ENCODE measurements around the gene FGF3. TPM values are rescaled to one million over a fixed set of nuclear protein-coding genes. Genes with fewer than 3 reads are reported as not detected.

Gene FGF3
- total RNA-seq, 5 donors from 2014 or later (not counting 1 experiment from before 2014, with no cell fraction given): not detected

DNA sequence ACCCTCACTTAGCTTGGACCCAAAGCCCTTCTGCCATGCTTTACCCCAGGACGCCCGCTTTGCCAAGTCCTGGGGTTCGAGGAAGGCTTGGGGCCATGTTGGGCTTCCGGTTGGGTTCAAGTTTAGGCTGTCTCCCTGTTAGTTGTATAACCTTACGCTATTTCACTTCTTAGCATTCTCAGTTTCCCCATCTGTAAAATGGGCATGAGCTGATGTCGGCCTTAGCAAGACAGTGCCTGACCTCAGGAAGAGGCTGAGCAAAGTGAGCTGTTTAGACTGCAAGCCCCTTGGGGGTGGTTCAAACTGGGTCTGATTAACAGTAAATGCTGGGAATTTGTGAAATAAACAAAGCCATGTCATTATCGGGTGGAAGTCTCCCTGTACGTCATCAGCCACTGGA, 40.8 kb downstream of the FGF3 start:
- Histone ChIP-seq H3K4me3 (ENCODE audit: control insufficient read depth in 1 of 2, extremely low read depth in 1 of 2, low read length in 1 of 2) (no peak overlapping the region), H3K36me3 (ENCODE audit: control insufficient read depth in 2 of 2, extremely low read depth in 1 of 2, insufficient read depth in 1 of 2, low read length in 1 of 2) (no peaks in the 10 kb centered on the region), H3K27me3 (replicated peaks in 1 of 2; ENCODE audit: control insufficient read depth in 2 of 2, extremely low read depth in 1 of 2, insufficient read depth in 2 of 2, low read length in 1 of 2) (peaks cover 5 to 56% of the 10 kb centered on the region in 2 experiments), H3K4me1 (ENCODE audit: control insufficient read depth in 1 of 2, extremely low read depth in 1 of 2, insufficient read depth in 2 of 2, low read length in 2 of 2) (no peaks in the 10 kb centered on the region), H3K27ac (ENCODE audit: low read length) (no peak overlapping the region), H3K9me3 (no peaks in the 10 kb centered on the region)
- Mint-ChIP-seq H3K36me3 (no peaks in the 10 kb centered on the region), H3K4me3 (no peak overlapping the region), H3K27me3 (peaks cover 18 to 31% of the 10 kb centered on the region in 2 donors), H3K27ac (no peak overlapping the region), H3K9me3 (no peaks in the 10 kb centered on the region), H3K4me1 (no peaks in the 10 kb centered on the region)
- WGBS (ENCODE audit: insufficient coverage): 88% methylated on average over 4 of the region's 8 CpGs
- DNase-seq (no peak), ATAC-seq (replicated peaks in 1 of 4) (no peak)
- ChIA-PET POLR2A (no interaction called here), CTCF (no interaction called here)

DNA sequence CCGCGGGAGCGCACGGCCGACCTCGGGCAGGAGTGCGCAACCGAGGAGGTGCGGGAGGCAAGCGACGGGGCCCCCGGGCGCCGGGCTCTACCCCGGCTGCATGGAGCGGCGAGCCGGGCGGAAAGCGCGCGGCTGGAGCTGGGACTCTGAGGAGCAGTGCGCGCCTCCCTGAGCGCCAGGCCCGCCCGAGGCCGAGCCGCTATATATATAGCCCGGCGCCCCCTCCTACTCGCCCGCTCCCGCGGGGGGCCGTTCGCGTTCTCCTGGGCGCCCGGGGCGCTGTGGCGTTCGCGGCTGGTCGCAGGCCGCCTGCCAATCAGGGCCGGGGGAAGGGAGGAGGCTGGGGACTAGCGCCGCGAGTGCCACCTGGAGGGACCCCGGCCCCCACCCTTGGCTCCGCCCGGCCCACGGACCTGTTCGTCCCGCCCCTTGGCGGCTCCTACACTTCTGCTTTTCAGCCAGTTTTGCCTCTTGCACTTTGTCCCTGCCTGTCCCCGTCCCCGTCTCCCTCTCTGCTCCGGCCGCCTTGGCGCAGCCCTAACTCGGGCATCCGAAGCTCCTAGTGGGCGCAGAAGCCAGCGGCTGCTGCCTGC, 44.0 kb downstream of the FGF3 start, which contains the start of gene FGF4:
Gene FGF4, minus strand, starts transcription at position 179 of the 593 bp plus-strand sequence. CDS start 257 bp downstream, outside the sequence.
- H3K27me3 Mint-ChIP-seq: peaks cover 13 to 44% of the 10 kb centered on the region in 2 donors
- CTCF ChIA-PET: no interaction called here
- Histone ChIP-seq H3K9me3 (no peaks in the 10 kb centered on the region), H3K36me3 (ENCODE audit: control insufficient read depth in 2 of 2, extremely low read depth in 1 of 2, insufficient read depth in 1 of 2, low read length in 1 of 2) (no peaks in the 10 kb centered on the region), H3K27ac (ENCODE audit: low read length) (no peak within 1 kb of the TSS), H3K4me3 (ENCODE audit: control insufficient read depth in 1 of 2, extremely low read depth in 1 of 2, low read length in 1 of 2) (no peak within 1 kb of the TSS), H3K27me3 (replicated peaks in 1 of 2; ENCODE audit: control insufficient read depth in 2 of 2, extremely low read depth in 1 of 2, insufficient read depth in 2 of 2, low read length in 1 of 2) (peaks cover 12 to 49% of the 10 kb centered on the region in 2 experiments), H3K4me1 (ENCODE audit: control insufficient read depth in 1 of 2, extremely low read depth in 1 of 2, insufficient read depth in 2 of 2, low read length in 2 of 2) (no peaks in the 10 kb centered on the region)
- H3K36me3 Mint-ChIP-seq: no peaks in the 10 kb centered on the region
- ATAC-seq (replicated peaks in 1 of 4) (no peak), DNase-seq (no peak)
- H3K4me3 Mint-ChIP-seq: no peak within 1 kb of the TSS
- WGBS (ENCODE audit: insufficient coverage): 6% methylated on average over 64 of the region's 66 CpGs
- POLR2A ChIA-PET: no interaction called here
- H3K27ac Mint-ChIP-seq: no peak within 1 kb of the TSS
- no peaks in the 10 kb centered on the region for H3K9me3 Mint-ChIP-seq
- H3K4me1 Mint-ChIP-seq: no peaks in the 10 kb centered on the region

DNA sequence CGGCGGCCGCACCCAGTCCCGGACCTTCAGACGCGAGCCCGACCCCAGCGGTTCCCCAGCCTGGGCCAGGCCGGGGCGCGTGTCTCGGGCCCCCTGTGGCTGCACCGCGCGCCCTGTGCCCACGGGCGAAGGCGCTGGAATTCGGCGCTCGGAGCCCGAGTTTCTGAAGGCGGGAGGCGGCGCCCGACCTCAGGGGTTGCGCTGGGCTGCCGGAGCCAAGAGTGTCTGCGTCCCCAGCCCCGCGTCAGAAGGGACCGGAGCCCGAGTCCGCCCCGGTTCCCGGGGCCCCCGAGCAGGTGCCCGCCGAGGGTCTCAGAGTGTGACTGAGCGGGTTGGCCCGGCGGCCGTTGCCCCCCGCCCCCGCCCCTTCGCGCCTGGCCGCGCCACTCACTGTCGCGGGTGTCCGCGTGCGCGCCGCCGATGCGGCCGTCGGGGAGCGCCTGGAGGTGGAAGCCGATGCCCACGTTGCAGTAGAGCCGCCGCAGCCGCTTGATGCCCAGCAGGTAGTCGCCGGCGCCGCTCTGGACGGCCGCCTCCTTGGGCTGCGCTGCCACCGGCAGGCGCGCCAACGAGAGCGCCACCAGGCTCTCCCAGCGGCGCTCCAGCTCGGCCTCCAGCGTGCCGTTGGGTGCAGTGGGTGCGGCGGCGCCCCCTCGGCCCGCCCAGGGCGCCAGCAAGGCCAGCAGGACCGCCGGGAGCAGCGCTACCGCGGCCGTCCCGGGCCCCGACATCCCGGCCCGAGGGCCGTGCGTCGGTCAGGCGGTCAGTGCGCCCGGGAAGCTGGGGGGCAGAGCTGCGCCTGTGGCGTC, 44.7 kb downstream of the FGF3 start:
- DNase-seq: no peak
- Histone ChIP-seq H3K4me3 (ENCODE audit: control insufficient read depth in 1 of 2, extremely low read depth in 1 of 2, low read length in 1 of 2) (no peak overlapping the region), H3K36me3 (ENCODE audit: control insufficient read depth in 2 of 2, extremely low read depth in 1 of 2, insufficient read depth in 1 of 2, low read length in 1 of 2) (no peaks in the 10 kb centered on the region), H3K27ac (ENCODE audit: low read length) (no peak overlapping the region), H3K9me3 (no peaks in the 10 kb centered on the region), H3K4me1 (ENCODE audit: control insufficient read depth in 1 of 2, extremely low read depth in 1 of 2, insufficient read depth in 2 of 2, low read length in 2 of 2) (no peaks in the 10 kb centered on the region), H3K27me3 (replicated peaks in 1 of 2; ENCODE audit: control insufficient read depth in 2 of 2, extremely low read depth in 1 of 2, insufficient read depth in 2 of 2, low read length in 1 of 2) (peaks cover 12 to 51% of the 10 kb centered on the region in 2 experiments)
- H3K27ac Mint-ChIP-seq: no peak overlapping the region
- 8% methylated on average over 101 of the region's 107 CpGs for WGBS (ENCODE audit: insufficient coverage)
- ChIA-PET CTCF (no interaction called here), POLR2A (no interaction called here)
- ATAC-seq (replicated peaks in 1 of 4): no peak
- H3K9me3 Mint-ChIP-seq: no peaks in the 10 kb centered on the region
- peaks cover 16 to 46% of the 10 kb centered on the region in 2 donors for H3K27me3 Mint-ChIP-seq
- H3K4me3 Mint-ChIP-seq: no peak overlapping the region
- no peaks in the 10 kb centered on the region for H3K4me1 Mint-ChIP-seq
- H3K36me3 Mint-ChIP-seq: no peaks in the 10 kb centered on the region

DNA sequence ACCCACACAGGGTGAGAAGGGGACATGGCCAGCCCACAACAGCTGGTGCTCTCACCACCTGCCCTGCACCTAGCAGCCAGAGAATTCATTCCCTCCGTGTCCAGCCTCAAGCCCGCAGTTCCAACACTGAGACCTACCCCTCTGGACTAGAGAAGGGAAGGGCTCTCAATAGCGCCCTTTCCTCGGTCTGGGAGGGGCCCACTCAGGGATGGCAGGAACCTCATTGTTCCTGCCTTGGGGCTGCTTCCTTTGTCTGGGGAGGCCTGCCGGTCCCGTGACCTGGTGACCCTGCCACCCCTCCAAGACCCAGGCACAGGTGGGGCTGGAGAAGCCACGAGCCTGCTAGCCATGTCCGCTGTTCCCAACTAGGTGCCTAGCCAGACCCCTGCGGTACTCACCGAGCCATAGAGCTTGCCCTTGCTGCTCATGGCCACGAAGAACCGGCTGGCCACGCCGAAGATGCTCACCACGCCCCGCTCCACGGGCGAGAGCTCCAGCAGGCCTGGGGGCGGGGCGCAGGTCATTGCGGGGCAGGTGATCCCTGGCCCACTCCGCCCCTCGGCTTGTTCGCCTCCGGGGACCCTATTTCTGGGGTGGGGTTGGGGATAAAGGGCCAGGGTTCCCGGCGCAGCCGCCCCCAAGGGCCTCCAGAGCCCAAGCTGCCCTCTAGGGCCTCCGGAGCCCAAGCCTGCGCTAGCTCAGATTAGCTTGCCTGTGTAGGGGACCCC, 45.4 kb downstream of the FGF3 start:
- H3K27ac ChIP-seq (ENCODE audit: low read length): no peak overlapping the region
- H3K9me3 ChIP-seq: no peaks in the 10 kb centered on the region
- Mint-ChIP-seq H3K27ac (no peak overlapping the region), H3K27me3 (peaks cover 23 to 48% of the 10 kb centered on the region in 2 donors), H3K4me1 (no peaks in the 10 kb centered on the region), H3K36me3 (no peaks in the 10 kb centered on the region), H3K4me3 (no peak overlapping the region), H3K9me3 (no peaks in the 10 kb centered on the region)
- H3K4me3 ChIP-seq (ENCODE audit: control insufficient read depth in 1 of 2, extremely low read depth in 1 of 2, low read length in 1 of 2): no peak overlapping the region
- ATAC-seq (replicated peaks in 1 of 4) (no peak), DNase-seq (no peak)
- WGBS (ENCODE audit: insufficient coverage): 23% methylated on average over 28 of the region's 30 CpGs
- H3K36me3 ChIP-seq (ENCODE audit: control insufficient read depth in 2 of 2, extremely low read depth in 1 of 2, insufficient read depth in 1 of 2, low read length in 1 of 2): no peaks in the 10 kb centered on the region
- ChIA-PET CTCF (no interaction called here), POLR2A (no interaction called here)
- no peaks in the 10 kb centered on the region for H3K4me1 ChIP-seq (ENCODE audit: control insufficient read depth in 1 of 2, extremely low read depth in 1 of 2, insufficient read depth in 2 of 2, low read length in 2 of 2)
- peaks cover 14 to 57% of the 10 kb centered on the region in 2 experiments for H3K27me3 ChIP-seq (replicated peaks in 1 of 2; ENCODE audit: control insufficient read depth in 2 of 2, extremely low read depth in 1 of 2, insufficient read depth in 2 of 2, low read length in 1 of 2)

DNA sequence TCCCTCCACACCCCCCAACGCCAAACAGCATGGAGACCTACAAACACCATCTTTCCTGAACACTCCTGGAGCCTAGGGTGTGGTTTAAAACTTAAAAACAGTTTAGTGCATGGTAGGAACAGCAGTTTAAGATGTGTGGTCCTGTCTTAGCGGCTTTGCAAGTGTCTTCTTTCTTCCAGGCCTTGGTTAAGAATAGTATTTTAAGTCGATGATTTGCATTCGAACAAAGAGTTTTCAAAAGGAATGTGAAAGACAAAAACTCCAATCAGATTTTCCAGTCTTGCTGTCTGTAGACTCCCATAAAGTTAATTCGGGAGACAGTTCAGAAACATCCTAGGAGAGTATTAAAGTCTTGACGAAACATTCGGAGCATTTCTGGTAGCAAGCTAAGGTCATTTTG, 47.8 kb downstream of the FGF3 start:
- Mint-ChIP-seq H3K36me3 (no peaks in the 10 kb centered on the region), H3K4me1 (no peaks in the 10 kb centered on the region), H3K27ac (no peak overlapping the region), H3K9me3 (no peaks in the 10 kb centered on the region), H3K27me3 (peaks cover 18 to 39% of the 10 kb centered on the region in 2 donors), H3K4me3 (no peak overlapping the region)
- peaks cover 13 to 40% of the 10 kb centered on the region in 2 experiments for H3K27me3 ChIP-seq (replicated peaks in 1 of 2; ENCODE audit: control insufficient read depth in 2 of 2, extremely low read depth in 1 of 2, insufficient read depth in 2 of 2, low read length in 1 of 2)
- no peak overlapping the region for H3K4me3 ChIP-seq (ENCODE audit: control insufficient read depth in 1 of 2, extremely low read depth in 1 of 2, low read length in 1 of 2)
- no peaks in the 10 kb centered on the region for H3K4me1 ChIP-seq (ENCODE audit: control insufficient read depth in 1 of 2, extremely low read depth in 1 of 2, insufficient read depth in 2 of 2, low read length in 2 of 2)
- H3K36me3 ChIP-seq (ENCODE audit: control insufficient read depth in 2 of 2, extremely low read depth in 1 of 2, insufficient read depth in 1 of 2, low read length in 1 of 2): no peaks in the 10 kb centered on the region
- DNase-seq (no peak), ATAC-seq (replicated peaks in 1 of 4) (no peak)
- 42% methylated on average over 2 of the region's 7 CpGs for WGBS (ENCODE audit: insufficient coverage)
- CTCF ChIA-PET: no interaction called here
- H3K27ac ChIP-seq (ENCODE audit: low read length): no peak overlapping the region
- no peaks in the 10 kb centered on the region for H3K9me3 ChIP-seq
- POLR2A ChIA-PET: no interaction called here

DNA sequence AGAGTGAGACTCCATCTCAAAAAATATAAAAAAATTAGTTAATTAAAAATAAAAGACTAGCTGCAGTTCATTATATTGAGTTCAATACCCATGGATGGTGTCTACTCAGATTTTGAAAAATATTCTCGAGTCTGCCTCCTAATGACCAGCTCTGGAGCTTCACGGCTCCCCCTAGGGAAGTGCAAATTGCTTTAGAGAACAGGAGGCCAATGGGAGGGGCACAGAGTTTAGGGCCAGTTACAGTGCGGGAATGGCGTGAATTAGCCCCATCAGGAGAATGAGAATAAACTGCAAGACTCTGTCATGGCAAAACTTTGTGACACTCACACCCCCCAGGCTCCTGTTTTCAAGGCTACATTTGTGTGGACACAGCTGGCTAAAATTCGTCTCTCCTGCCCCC, 48.7 kb downstream of the FGF3 start:
- CTCF ChIA-PET: no interaction called here
- no peaks in the 10 kb centered on the region for H3K9me3 Mint-ChIP-seq
- H3K4me3 Mint-ChIP-seq: no peak overlapping the region
- Histone ChIP-seq H3K27me3 (replicated peaks in 1 of 2; ENCODE audit: control insufficient read depth in 2 of 2, extremely low read depth in 1 of 2, insufficient read depth in 2 of 2, low read length in 1 of 2) (peaks cover 15 to 32% of the 10 kb centered on the region in 2 experiments), H3K27ac (ENCODE audit: low read length) (no peak overlapping the region), H3K9me3 (no peaks in the 10 kb centered on the region), H3K4me1 (ENCODE audit: control insufficient read depth in 1 of 2, extremely low read depth in 1 of 2, insufficient read depth in 2 of 2, low read length in 2 of 2) (no peaks in the 10 kb centered on the region), H3K4me3 (ENCODE audit: control insufficient read depth in 1 of 2, extremely low read depth in 1 of 2, low read length in 1 of 2) (no peak overlapping the region), H3K36me3 (ENCODE audit: control insufficient read depth in 2 of 2, extremely low read depth in 1 of 2, insufficient read depth in 1 of 2, low read length in 1 of 2) (no peaks in the 10 kb centered on the region)
- no peak for ATAC-seq (replicated peaks in 1 of 4)
- no peaks in the 10 kb centered on the region for H3K36me3 Mint-ChIP-seq
- WGBS (ENCODE audit: insufficient coverage): 17% methylated on average over 4 of the region's 5 CpGs
- DNase-seq: no peak
- H3K4me1 Mint-ChIP-seq: no peaks in the 10 kb centered on the region
- no peak overlapping the region for H3K27ac Mint-ChIP-seq
- H3K27me3 Mint-ChIP-seq: peaks cover 18 to 34% of the 10 kb centered on the region in 2 donors
- POLR2A ChIA-PET: no interaction called here

All from T-cell (primary cell).